Measurements from ENCODE around the gene FUT7. TPM values are rescaled to one million over a fixed set of nuclear protein-coding genes. Genes with fewer than 3 reads are reported as not detected.

The FUT7 gene
- total RNA-seq, 1 donor from 2014 or later, result not detected

DNA sequence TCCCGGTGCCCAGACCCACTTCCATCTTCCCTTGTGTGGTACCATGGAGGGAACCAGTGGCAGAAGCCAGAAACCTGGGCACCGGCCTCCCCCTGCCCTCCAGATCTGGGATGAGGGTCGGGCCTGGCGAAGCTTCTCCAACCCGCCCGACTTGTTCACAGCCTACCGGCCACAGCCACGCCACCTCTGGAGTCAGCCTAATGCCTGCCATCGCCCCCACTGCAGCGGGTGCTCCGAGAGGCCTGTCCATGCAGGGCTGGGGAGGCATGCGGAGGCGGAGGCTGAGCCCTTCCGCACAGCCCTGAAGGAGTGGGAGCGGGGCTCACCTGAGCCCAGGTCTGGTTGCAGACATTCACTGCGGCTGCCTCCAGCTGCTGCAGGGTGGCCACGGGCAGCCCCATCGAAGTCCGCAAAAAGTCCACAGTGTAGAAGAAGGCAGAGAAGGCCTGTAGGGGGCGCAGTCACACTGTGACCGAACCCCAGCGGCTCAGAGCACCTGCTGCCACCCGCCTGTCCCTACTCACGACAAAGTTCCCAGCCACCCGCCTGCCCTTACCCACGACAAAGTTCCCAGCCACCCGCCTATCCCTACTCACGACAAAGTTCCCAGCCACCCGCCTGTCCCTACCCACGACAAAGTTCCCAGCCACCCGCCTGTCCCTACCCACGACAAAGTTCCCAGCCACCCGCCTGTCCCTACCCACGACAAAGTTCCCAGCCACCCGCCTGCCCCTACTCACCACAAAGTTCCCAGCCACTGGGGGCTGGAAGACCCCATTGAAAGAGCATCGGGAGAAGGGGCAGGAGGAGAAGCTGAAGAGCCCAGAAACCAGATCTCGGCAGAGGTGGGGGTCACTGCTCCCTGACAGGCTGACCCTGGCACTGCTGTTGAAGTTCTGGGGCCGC, 17.9 kb upstream of the FUT7 start:
- no peaks in the 10 kb centered on the region for H3K9me3 ChIP-seq (replicated peaks)
- intact Hi-C loops (cut with micrococcal nuclease), result no loop called here

DNA sequence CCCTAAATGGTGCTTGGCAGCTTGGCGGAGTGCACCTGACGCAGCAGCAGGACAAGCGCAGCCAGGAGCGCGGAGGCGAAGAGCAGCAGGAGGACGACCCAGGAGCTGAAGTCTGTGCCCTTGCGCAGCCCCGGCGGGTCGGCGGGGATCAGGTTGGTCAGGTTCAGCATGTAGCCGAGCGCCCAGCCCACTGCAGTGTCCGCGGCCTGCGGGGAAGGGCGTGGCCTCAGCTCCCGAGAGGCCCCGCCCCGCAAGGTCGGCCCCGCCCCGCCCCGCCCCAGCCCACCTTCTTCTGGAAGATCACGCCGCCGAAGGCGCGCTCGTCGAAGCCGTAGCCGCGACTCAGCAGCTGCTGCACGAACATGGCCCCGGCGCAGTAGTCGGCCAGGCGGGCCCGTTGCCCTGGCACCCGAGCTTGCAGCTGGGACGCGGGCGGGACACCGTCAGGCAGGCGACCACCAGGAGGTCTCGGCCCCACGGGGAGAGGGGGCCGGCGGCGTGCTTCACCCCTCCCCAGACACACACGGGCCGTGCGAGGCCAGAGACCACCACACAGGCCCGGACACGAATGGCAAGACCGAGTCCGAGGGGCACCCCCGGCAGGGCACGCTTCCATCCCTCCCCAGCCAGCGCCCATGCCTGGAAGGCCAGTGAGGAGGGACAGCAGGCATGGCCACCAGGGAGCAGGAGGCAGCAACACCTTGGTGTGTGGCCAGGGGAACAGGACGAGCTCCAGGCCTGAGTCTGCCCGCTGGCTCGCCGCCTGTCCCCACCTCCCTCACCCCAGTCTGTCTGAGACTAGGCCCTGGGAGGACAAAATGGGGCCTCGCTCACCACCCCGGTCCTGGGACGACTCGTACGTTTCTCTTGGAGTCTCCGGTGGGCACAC, 17.0 kb upstream of the FUT7 start:
- no peak for DNase-seq
- intact Hi-C loops (cut with micrococcal nuclease), result no loop called here
- H3K4me3 ChIP-seq, result no peak overlapping the region
- no peaks in the 10 kb centered on the region for H3K36me3 ChIP-seq
- H3K9me3 ChIP-seq (replicated peaks), result no peaks in the 10 kb centered on the region
- H3K27ac ChIP-seq (replicated peaks), result no peak overlapping the region
- TF ChIP-seq, protein P1, sequence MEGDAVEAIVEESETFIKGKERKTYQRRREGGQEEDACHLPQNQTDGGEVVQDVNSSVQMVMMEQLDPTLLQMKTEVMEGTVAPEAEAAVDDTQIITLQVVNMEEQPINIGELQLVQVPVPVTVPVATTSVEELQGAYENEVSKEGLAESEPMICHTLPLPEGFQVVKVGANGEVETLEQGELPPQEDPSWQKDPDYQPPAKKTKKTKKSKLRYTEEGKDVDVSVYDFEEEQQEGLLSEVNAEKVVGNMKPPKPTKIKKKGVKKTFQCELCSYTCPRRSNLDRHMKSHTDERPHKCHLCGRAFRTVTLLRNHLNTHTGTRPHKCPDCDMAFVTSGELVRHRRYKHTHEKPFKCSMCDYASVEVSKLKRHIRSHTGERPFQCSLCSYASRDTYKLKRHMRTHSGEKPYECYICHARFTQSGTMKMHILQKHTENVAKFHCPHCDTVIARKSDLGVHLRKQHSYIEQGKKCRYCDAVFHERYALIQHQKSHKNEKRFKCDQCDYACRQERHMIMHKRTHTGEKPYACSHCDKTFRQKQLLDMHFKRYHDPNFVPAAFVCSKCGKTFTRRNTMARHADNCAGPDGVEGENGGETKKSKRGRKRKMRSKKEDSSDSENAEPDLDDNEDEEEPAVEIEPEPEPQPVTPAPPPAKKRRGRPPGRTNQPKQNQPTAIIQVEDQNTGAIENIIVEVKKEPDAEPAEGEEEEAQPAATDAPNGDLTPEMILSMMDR (IDR thresholded peaks at IDR 0.05; ENCODE audit: borderline replicate concordance), result no peak
- H3K4me1 ChIP-seq, result peaks cover 54% of the 10 kb centered on the region
- peaks cover 71% of the 10 kb centered on the region for H3K27me3 ChIP-seq (ENCODE audit: low read depth)

More for the DNA sequence above, 17.9 kb upstream of the FUT7 start:
- no peaks in the 10 kb centered on the region for H3K36me3 ChIP-seq
- peaks cover 80% of the 10 kb centered on the region for H3K27me3 ChIP-seq (ENCODE audit: low read depth)
- TF ChIP-seq, protein P1 (IDR thresholded peaks at IDR 0.05; ENCODE audit: borderline replicate concordance), result peak; percentile 65
- H3K4me1 ChIP-seq, result peaks cover 54% of the 10 kb centered on the region
- H3K27ac ChIP-seq (replicated peaks), result no peak overlapping the region
- no peak for DNase-seq
- no peak overlapping the region for H3K4me3 ChIP-seq

DNA sequence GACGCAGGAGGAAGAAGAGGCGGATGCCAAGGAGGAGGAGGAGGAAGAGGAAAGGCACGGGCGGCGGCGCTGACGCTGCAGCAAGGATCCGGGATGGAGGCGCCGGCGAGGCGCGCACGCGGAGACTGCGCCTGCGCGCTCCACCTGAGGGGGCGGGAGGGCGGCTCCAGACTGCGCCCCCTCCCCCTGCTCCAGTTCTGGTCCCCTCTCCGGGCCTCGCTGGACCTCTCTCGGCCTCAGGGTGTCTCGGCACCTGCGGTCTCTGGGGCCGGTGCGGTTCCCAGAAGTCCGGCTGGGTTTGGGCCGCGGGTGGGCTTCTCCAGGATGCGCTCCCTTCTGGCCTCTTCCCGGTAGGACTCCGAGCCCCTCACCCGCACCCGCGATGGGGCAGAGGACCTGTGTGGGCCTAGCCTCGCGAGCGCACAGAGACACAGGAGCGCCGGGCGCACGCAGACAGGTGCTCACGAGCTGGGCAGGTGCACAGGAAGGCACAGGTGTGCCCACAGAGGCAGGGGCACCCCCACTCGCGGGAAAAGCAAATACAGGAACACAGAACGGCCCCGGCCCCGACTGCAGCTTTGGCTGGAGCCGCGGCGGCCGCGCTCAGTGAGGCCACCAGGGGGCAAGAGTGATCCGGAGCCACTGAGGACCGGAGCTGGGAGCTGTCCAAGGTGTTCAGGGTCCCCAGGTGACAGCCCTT, 14.3 kb upstream of the FUT7 start, which contains the start of gene NPDC1:
Gene NPDC1, minus strand, starts transcription at position 90 of the 700 bp plus-strand sequence. CDS start 188 bp downstream, outside the sequence.
- Histone ChIP-seq H3K27me3 (ENCODE audit: low read depth) (peaks cover 45% of the 10 kb centered on the region), H3K4me3 (peak within 1 kb of the TSS; percentile 80), H3K27ac (replicated peaks) (peak within 1 kb of the TSS; percentile 93), H3K36me3 (peaks cover 9% of the 10 kb centered on the region), H3K4me1 (peaks cover 62% of the 10 kb centered on the region), H3K9me3 (replicated peaks) (no peaks in the 10 kb centered on the region)
- TF ChIP-seq, protein P1 (IDR thresholded peaks at IDR 0.05; ENCODE audit: borderline replicate concordance), result peak; percentile 90
- intact Hi-C loops (cut with micrococcal nuclease), result no loop called here
- DNase-seq, result peak; percentile 79

DNA sequence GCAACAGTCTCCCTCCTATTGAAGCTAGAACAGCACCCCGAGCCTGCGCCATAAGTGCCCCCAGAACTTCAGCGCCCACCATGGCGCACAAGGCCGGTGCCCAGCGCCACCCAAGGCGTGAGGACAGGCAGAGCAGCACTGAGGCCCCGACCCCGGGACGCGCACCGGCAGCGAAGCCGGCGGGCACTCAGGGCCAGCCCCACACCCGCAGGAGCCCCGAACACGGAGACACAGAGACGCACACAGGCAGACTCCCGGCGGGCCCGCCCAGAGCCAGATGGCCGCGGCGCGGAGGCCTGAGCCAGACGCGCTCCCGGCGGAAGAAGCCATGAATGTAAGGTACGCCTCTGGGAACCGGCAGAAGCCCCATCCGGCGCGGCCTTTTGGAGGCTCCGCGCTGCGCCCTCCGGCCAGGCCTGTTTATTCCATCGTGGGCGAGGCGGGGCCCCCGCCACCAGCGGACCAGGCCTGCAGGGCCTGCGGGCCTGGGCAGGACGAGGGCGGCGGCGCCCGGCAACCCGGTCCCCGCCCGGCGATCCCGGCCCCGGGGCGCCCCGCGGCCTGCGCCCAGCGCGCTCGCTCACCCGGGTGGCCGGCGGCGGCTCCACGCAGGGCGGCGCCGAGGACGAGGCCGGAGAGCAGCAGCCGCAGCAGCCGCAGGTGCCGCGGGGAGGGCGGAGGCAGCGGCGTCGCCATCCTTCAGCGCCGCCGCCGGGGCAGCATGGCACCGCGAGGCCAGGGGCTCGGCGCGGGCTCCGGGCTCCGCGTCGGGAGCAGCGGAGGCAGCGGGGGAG, 13.6 kb upstream of the FUT7 start:
- TF ChIP-seq, protein P1 (IDR thresholded peaks at IDR 0.05; ENCODE audit: borderline replicate concordance), result no peak
- peak overlapping the region; percentile 93 for H3K27ac ChIP-seq (replicated peaks)
- intact Hi-C loops (cut with micrococcal nuclease), result no loop called here
- H3K9me3 ChIP-seq (replicated peaks), result no peaks in the 10 kb centered on the region
- peaks cover 15% of the 10 kb centered on the region for H3K36me3 ChIP-seq
- H3K27me3 ChIP-seq (ENCODE audit: low read depth), result peaks cover 37% of the 10 kb centered on the region
- peak overlapping the region; percentile 80 for H3K4me3 ChIP-seq
- H3K4me1 ChIP-seq, result peaks cover 69% of the 10 kb centered on the region
- DNase-seq, result no peak
